B cell (primary cell): ENCODE results near the gene ARHGEF37.

Experiments
- CTCF ChIP-seq: fragments of 200-600 bp; IDR thresholded peaks from one replicate; pipeline ENCODE4 v1.8.0; 2022; ENCODE audit warnings: antibody characterized with exemption, mild to moderate bottlenecking
- EZH2 ChIP-seq: IDR thresholded peaks from 2 replicates; pipeline ENCODE4 v1.6.1; 2012; ENCODE audit warnings: borderline replicate concordance, low read depth, mild to moderate bottlenecking, moderate library complexity, low read length; ENCODE audit not compliant: insufficient read depth, poor library complexity, severe bottlenecking

GRCh38 chr5:149682532-149683075, 101.3 kb downstream of the ARHGEF37 start:
- TF ChIP-seq EZH2: no peak
- no peak for TF ChIP-seq CTCF
